Hematopoietic multipotent progenitor cell treated with erythropoietin and hydrocortisone succinate and interleukin-3 and kit ligand, for 6 days (in vitro differentiated cells): ENCODE data around the gene ADAMTS12.
A peak's percentile ranks its signal among the peaks of the same experiment; 100 is the strongest.

Source experiments
- DNase-seq: peaks from one replicate; pipeline ENCODE4 v3.0.0-alpha.2; 2015

ADAMTS12 gene

DNA sequence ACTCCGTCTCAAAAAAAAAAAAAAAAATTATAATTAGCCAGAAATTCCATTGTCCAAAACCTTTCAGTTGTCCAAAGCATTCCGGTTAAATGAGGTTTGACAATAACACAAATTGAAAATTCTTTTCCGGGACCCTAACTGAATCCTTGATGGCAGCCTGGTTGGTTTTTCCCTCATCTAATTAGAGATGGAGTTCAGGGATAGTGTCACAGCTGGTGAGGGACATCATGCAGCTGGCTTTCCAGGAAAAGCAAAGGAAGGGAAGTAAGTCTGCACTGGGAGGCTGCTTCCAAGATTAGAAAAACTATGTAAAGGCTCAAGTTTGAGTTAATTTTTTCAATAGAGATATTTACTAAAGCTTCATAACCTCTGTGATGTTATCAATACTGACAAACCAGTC lies 195.4 kb downstream of the ADAMTS12 start:
- no peak for DNase-seq

DNA sequence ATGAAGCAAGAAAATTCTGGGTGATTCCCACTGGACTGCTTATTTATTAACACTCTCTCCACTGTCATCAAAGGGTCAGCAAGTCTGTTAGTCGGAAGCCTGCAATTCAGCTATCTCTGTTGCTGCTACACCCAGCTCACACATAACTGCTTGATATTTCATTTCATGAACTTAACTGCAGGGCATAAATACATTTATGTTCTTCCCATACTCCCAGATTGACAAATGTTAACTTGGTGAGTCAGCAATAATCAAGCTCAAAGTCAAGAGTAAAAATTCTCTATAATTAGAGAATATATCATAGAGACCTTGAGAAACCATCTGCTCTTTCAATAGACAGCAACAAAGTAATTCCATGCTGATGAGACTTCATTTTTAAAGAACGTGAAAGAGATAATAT lies 198.8 kb downstream of the ADAMTS12 start:
- no peak for DNase-seq

DNA sequence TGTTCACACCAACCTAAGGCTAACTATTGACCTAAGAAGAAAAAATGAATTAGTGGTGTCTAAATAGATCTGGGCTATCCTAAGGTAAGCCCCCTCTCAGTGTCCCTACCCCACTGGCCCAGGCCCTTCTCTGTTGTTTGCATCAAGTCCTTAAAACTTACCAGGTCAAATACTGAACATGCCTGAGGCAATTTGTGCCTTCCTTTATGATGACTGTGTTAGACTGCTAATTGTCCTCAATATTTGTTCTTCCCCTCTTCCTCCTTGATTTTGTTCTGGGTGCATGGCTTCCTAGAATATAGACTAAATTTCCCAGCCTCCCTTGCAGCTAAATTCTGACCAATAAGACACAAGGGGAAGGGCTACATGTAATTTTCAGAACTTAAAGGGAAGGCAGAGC lies 199.9 kb downstream of the ADAMTS12 start:
- no peak for DNase-seq

DNA sequence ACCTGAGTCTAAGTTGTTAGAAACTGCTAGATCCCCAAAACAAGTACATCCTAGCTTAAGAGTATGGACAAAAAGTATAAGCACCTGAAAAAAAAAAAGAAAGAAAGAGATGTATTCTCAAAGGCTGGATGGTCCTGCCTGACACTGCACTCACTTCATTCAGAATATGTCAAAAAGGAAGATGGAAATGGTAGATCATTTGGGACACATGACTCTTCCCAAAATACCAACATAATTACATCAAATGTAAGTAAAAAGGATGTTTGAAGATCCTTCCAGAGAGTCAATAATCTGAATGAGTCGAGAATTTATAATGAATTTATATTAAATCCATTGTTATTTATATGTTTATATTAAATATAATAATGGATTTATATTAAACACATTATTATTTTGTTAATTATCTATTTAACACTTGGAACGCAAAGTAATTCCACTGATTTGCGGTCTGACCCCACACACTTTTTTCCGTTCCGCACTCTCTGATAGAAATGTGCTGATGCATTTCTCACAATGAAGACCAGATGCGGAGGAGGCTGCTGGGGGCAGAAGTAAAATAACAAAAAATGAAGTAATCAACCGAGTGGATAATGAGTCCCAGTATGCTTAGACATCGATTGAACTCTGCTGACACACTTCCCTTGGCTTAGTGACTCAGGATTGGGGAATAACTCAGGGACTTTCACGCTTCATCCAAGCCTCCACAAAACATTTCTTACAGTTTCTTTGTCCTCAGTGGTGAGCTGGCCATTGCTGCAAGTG lies 201.2 kb downstream of the ADAMTS12 start:
- no peak for DNase-seq

DNA sequence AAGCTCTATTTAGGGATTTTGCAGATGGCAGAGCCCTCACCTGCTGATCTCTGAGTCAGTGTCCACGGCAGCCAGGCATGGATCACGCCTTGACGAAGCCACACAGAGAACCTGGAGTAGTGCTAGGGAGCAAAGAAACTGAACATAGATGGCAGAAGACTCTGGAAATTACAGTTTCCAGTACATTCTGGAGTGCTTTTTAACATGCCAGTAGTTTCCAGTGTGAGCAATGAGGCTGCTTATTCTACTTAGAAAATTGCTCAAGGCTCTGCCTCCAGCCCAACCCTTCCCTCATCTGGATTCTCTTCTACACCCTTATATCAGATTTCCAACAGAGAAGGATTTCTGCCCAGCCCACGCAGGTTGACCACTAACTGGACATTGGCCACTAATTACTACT lies 203.3 kb downstream of the ADAMTS12 start:
- no peak for DNase-seq

DNA sequence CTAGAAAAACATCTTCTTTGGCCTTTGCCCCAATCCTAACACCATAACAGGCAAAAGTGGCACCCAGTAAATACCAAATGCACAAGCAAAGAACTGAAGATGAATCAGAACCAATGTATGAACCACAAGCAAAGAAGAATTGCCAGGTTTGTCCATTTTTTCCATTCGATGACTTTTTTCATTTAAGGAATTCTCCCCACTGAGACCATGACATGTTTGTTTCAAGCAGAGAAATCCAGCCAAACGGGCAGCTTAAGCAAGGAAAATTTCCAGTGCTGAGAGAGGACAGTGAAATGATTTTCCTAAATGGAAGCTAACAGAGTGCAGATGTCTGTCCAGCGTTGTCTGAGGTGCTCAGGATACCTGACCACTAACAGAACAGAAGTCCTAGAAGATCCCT lies 203.7 kb downstream of the ADAMTS12 start:
- DNase-seq = no peak

DNA sequence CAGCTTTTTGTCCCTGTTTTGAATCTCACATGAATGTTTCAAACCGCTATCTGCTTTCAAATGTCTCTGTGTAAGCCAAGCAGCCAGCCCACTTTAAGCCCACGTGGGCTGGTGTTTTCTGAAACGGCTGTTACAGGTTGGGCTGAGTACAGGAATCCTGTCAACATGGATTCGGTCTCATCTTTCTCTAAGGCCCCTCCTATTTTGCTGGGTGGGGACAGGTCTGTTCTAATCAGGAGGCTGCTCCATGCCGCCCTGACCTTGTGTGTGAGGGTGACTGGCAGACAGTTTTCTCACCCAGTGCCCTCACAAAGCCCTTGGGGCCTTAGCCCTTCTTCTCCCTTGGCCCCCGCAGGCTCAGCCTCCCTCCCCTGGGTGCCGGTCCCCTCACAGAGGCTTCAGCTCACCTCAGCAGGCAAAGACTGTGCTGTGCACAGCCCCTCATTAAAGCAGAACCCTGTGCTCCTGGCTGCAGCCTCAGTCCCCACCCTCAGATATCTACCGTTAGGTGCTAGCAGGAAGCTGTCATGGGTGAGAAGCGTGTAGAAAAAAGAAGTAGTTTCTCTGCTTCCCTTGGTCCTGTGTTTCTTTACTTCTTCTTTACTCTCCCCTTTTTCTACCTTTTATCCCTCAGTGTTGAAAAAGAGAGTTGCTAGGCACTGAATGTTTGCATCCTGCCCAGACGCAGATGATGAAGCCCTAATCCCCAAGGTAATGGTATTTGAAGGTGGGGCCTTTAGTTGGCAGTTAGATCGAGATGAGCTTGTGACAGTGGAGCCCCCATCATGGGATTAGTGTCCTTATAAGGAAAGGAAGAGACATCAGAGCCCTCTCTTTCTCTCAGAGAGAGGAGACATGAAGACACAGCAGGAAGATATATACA lies 205.7 kb downstream of the ADAMTS12 start:
- DNase-seq = no peak

DNA sequence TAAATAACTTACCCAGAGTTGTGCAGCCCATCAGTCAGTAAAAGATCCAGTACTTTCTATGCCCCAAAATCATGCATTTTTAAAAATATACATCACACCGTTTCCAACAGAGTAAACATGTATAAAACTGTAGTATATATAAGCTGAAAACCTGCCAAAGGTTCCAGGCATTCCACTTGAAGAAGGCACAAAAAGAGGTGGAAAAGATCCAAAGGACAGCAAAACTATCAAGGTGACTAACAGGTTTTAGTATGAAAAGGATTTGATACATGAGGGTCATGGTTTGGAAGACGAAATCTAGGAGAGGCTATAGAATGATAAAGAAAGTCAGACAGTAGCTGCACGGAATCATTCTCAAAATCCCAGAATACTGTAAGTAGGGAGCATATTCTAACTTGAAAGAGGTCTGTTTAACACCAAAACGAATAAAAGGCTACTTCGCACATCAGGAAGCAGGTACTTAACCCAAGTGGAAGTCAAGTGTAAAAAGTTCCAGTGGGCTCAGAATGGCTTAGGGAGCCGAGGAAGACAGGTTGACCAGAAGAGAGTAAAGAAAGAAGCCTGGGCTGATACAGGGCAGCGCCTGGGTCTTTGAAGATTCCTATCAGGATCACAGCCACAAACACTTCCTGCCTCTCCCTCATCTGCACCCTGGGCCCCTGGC lies 207.2 kb downstream of the ADAMTS12 start:
- DNase-seq = no peak

DNA sequence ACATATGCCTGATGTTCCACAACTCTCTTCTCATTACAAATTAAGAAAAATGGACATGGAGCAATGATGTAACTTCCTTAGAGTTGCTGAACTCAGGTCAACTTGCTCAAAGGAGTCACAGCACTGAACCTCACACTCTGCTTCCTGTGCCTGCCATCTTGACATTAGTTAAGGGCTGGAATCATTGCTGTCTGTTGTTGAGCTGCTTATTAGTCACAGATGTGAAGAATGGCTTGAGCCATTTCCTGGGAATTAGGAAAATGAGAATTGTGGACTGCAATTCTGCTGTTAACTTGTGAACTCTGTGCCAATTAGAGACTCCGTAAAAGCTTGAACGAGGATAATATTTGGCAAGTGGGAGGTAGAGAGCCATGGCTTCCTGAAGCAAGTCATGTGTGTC lies 212.0 kb downstream of the ADAMTS12 start:
- no peak for DNase-seq

DNA sequence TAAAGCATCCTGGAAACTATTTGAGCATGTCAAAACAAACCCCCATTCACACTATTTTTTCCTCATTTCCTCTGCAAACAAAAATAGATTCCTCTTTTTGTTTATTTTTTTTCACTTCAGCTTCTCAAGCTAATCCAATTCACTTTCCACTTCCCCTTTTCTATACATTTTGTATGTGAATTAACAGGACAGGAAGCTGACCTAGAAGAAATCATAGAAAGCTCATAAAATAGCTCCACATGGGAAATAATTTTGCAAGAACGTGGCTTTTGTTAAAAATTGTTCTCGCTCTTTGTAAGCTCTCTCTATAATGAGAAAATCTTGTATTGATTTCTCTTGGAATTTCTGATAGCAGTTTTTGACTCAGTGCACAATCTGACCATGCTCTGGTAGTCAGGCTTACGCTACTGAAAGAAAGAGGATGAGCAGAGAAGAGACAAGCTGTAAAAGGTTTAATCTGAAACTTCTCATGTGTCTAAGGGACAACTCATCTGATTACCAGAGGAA lies 215.8 kb downstream of the ADAMTS12 start:
- no peak for DNase-seq

DNA sequence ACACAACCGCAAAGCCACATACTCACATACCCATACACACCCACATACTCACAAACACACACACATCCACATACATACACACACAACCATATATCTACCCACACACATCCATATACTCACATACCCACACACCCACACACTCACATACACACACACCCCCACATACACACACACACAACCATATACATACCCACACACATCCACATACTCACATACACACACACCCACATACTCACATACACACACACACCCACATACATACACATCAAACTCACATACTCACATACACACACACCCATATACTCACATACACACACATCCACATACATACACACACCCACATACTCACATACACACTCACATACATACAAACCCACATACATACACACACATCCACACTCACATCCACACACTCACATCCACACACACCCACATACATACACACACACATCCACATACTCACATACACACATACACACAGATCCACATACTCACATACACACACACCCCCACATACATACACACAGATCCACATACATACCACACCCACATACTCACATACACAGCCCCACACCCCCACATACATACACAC lies 220.0 kb downstream of the ADAMTS12 start:
- no peak for DNase-seq

DNA sequence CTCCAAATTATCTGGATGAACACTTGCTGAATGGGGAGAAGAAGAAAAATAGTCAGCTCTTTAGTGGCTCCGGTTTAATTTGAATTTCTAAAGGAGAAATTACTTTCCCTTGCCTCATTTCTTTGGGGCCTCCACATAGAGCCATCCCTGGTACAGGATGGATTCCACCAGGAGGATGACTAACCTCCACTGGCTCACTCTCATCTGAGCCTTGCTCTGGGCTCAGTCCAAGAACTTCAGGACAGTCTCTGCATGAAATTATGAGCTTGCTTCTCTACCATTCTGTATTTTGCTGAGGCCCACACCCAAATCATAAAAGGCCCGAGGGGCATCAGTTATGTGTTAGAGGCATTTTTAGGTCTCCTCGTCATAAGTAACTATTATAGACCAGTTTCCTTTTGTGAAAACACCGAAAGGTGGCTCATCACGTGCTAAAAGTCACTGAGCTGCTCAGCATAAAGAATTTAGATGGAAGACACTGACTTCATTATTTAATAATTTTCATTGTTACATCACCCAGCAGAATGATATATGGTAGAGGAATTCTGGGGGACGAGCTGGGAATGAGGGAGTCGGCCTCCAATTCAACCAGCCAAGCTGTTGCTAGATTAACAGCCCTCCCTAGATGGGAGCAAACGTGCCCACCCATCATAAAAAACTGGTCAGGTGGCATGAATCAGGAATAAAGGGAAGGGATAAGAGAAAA lies 228.9 kb downstream of the ADAMTS12 start:
- no peak for DNase-seq

DNA sequence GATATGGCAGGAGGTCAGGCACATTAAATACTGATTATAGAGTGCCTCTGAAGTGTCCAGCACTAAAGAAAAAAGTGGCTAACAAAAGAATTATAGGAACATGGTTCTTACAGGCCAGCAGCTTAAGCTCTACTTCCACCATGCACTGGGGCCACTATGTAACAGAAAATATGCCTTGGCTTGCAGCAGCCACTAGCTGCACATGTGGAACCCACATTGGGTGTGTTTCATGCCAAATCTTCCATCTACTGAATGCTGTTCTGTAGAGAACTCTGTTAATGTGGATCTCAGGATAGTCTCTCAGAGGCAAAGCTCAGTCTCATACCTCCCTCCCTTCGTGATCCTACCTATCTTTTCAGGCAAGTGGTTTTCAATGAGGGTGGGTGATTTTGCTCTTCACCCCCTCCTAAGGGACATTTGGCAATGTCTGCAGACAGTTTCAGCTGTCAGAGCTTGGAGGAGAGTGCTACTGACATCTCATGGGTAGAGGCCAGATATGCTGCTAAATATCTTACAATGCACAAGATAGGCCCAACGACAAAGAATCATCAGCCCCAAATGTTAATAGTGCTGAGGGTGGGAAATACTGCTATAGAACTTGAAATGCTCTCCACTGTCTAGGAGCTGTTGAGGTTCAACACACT lies 232.1 kb downstream of the ADAMTS12 start:
- no peak for DNase-seq

DNA sequence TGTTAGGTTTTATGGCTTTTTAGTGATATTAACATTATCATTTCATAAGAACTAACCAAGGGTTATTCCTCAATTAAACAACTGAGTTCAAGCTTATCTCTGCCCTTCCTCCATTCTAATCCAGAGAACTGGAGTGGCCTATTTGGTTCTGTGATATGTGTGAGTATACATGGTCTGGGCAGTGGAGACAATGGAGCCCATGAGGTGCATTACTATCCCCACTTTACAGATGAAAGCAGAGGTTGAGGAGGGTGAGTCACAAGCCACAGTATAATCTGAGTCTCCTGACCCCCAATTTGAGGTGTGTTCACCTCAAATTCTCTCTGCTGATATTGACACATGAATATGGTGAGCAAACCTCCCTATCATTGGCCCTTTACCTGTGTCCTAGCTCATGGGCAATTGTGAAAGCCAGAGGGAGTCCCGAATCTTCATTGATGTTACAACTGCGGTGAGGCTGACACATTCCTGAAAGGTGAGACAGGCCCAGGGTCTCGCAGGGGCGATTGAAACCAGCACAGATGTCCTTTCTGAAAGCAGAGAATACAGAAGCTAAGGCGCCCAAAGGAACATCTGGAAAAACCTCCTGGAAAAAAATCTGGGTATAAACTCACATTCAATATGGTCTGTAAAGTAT lies 233.9 kb downstream of the ADAMTS12 start:
- DNase-seq = no peak

DNA sequence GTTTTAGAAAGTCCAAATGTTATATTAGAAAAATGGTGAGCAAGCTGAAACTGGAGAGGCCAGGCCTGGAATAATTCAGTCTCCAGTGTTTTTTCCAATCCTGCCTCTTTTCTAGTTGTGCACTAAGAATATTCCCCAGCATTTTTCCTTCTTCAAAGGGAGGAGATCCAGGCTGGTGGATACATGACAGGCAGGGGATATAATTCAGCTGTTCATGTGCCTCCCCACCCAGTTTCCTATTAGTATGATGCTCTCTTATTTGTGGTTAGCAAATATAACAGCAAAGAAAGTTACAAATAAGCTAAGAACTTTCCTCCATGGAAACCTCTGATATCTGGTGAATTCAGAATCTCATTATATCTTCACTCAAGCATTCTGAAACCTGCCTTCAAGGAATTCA lies 234.6 kb downstream of the ADAMTS12 start:
- DNase-seq = no peak

DNA sequence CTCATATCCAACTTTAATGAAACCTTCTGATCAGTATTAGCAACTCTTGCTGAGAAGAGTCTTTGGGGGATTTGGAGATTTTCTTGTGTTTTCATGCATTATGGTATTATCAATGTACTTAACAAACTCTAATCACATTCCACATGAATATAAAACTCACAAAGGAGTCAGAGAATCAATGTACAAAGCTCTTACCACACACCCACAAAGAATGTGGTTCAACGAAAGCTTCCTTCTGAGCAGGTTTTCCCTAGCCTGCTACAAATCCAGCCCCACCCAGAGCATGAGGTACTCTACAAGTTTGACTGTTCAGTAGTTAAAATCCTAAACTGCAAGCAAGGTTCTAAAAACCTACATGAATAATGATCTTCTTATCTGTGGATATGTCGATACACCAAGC lies 240.9 kb downstream of the ADAMTS12 start:
- no peak for DNase-seq

DNA sequence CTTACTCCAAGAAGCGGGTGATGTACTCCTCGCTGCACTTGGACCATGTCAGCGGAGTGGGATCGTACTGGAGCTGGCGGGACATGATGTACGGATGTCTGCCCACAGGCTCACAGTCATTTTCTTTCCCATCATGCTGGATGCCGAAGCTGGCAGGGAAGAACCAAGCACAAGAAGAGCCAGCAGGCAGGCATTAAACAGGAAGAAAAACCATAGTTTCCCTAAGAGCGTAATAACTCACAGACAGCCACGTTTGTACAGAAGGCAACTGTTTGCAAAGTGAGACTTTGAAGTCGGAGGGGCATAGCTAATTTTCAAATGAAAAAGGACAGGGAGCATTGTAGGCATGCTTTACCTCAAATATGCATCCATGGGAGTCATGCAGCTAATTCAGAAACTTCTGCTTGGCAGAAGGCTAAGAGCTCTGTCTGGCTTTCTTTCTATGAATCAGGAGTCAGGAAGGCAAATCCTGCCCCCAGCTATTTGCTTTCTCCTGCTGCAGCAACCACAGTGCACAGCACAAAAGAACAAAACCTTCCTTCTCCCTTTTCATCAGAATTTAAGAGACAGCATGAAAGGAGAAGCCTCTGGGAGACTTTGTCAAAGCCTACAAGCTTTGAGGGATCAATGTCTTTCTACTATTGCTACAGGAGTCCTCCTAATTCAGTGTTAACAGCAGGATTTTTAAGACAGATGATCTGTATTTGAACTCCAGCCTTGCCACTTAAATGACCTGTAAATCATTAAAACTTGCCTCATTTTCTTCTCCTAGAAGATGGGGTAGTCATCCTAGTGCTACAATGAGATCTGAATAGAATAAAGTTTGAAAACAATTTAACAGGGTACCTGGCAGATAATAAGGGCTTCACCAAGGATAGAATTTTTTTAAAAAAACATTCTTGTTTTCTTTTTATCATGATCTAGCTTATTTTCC lies 242.0 kb downstream of the ADAMTS12 start:
- no peak for DNase-seq

DNA sequence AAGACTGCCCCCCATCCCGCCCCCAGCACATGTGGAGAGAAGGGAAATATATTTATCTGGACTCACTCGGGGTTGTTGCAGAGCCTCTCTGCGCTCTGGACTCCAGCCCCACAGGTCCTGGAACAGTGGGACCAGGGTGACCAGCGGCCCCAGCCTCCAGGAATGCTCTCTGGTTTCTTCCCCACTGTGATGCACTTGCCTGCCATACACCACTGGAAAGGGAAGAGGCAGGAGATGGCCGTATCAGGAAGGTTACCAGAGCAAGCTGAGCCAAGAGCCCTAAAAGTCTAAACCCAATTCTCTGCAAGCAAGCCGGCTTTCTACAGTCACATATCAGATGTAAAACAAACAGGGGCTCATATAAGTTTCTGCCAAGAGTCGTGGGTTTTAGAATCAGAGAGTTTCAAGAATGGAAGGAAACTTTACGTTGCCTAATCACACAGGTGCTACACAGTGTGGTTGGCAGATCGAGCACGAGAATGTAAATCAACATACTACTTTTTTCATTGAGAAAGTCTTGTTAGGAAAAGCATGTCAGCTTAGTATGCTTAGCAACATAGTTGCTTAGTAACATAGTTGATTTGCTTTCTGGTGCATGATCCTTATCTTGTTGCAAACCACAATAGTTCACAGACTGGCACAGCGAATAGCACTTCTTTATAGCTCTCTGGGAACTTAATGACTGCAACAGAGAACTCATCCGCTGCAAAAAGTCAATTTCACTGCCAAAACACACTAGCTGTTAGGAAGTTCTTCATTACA lies 249.9 kb downstream of the ADAMTS12 start:
- DNase-seq = peak; percentile 38

DNA sequence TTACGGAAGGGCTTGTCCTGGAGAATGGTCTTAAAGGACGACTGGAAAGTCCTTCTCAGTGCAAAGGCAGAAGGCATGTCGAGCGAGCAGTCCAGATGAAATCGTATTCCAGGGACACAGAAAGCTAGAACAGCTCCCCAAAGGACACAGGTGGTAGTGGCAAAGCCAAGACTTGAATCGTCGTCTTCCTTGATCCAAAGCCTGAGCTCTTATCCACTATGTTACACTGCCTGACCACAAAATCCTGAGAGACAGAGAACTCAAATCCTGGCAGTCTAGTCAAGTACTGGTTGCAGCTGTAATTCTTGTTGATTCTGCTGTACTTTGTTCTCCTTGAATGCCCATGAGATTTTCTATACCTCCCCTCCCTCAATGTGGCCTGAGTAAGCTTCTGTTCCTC lies 252.3 kb downstream of the ADAMTS12 start:
- DNase-seq = no peak
